Measurements from ENCODE around the gene SLC35F5.
"Not testable (repeated sequence)": the region's sequence is repeated elsewhere in the genome, so short reads cannot be mapped to it uniquely, and the experiment has no call there.

GRCh38 chr2:113663285-113664060, 93.0 kb downstream of the SLC35F5 start:
- not testable (repeated sequence) for TF ChIP-seq CTCF, EP300, POLR2A (IDR thresholded peaks at IDR 0.05)
